ENCODE data around the gene TRIM23.
A peak's percentile ranks its signal among the peaks of the same experiment; 100 is the strongest.

TRIM23 gene

DNA sequence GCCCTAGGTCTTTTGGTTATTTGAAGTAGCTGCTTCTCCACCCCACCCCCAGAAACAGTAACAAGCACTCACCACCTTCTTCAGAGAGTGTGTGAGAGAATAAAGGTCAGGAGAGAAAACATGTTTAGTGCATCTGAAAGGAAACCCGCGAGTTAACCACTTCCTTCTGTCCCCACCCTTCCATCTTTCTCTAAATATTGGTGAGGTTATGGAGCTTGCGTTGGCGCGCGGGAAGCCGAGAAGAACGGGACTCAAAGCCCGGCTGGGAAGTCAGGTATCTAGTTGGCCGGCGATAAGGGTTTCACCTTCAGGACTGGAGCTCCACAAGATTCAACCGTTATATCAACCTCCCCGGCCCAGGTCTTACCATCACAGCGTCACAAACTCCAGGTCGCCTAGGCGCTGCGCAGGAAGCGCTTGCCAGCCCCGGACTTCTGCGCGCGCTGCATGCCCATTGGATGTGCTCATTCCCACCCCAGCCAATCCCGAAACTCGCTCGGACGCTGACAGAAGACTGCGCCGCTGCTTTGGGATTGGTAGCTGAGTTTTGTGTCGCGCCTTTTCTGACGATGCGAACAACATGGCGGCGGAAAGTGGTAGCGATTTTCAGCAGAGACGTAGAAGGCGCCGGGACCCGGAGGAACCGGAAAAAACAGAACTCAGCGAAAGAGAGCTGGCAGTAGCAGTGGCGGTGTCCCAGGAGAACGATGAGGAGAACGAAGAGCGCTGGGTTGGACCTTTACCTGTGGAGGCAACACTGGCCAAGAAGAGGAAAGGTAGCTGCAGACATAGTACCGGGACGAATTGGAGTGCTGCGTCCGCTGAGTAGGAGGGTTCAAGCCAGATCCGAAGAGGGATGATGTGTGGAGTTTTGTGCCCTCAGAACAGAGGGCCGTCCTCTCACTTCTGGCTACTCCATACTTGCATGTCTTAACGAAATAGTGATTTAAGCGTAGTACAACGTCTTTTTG, 61.1 kb downstream of the TRIM23 start, which contains the start of the genes CENPK and PPWD1:
TSS of gene CENPK (minus strand) at position 438 of the 971 bp plus-strand sequence. CDS start 8,261 bp downstream, outside the sequence.
TSS of gene PPWD1 (plus strand) at position 566 of the 971 bp plus-strand sequence. CDS start at position 581, 15 bp downstream.
- peak; percentile 99 for DNase-seq

DNA sequence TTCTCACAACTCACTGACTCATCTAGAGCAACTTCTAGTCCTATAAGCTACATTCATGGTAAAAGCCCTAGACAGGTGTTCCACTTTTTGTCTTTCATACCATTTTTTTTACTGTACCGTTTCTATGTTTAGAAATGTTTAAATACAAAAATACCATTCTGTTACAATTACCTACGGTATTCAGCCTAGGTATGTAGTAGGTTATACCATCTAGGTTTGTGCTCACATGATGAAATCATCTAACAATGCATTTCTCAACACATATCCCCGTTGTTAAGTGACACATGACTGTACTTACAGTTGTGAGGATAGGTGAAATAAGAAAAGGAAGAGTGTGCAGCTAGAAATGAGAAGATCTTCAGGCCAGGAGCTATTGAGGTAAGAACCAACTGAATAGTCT, 67.4 kb downstream of the TRIM23 start:
- no peak for DNase-seq

DNA sequence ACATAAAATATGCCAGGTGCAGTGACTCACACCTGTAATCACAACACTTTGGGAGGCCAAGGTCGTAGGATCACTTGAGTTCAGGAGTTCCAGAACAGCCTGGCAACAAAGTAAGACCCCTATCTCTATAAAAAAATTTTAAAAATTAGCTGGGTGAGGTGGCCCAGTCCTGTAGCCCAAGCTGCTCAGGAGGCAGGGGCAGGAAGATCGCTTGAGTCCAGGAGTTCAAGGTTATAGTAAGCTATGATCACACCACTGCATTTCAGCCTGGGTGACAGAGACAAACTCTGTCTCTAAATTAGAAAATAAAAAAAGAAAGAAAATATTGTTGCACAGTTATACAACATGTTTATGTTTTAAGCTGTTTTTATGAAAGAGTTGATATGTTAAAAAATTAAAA, 68.0 kb downstream of the TRIM23 start:
- no peak for DNase-seq

DNA sequence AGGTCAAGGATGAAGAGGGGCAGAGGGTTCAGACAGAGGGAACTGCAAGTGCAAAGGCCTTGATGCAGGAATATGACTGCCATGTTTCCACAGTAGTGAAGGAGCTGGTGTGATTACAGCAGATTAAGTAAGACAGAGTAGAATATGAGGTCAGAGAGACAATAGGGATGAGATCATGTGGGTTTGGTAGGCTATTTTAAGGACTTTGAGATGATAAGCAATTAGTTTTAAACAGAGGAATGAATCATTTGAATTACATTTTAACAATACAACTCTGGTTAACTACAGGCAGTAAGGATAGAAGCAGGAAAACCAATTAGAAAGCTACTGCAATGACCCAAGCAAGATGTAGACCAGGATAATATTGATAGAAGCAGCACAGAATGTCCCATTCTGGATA, 68.8 kb downstream of the TRIM23 start:
- no peak for DNase-seq

DNA sequence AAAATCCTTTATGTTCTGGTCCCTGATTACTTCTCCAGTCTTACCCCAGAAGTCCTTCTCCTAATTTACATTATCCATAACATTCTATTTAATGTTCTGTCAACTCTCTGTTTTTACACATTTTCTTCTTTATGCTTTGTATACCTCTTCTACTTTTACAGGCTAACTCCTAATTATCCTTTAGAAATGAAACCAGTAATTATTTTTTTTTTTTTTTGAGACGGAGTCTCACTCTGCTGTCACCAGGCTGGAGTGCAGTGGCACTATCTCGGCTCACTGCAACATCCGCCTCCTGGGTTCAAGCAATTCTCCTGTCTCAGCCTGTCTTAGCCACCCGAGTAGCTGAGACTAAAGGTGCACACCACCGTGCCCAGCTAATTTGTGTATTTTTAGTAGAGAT, 70.2 kb downstream of the TRIM23 start:
- no peak for DNase-seq

DNA sequence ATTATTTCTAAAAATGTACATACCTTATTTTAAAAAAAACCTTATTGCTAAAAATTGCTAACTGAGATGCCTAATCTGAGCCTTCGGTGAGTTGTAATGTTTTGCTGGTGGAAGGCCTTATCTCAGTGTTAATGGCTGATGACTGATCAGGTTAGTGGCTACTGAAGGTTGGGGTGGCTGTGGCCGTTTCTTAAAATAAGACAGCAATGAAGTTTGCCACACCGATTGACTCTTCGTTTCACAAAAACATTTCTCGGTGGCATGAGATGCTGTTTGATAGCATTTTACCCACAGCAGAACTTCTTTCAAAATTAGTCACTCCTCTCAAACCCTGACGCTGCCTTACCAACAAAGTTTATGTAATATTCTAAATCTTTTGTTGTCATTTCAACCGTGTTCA, 75.9 kb downstream of the TRIM23 start:
- no peak for DNase-seq

DNA sequence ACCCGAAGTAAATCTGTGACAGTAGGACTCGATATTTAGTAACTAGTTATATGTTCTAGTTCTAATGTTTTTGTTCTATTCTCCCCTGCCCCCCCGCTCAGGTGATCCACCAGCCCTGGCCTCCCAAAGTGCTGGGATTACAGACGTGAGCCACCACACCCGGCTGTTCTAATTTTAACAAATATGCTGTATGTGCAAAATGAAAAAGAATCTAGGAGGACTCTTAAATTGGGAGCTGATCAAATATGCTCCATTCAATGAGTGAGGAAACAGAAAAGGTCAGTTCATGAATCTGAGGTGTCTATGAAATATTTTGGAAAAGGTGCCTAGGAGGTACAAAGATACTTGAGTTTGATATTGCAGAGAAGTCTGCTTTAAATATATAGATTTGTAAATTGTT, 78.0 kb downstream of the TRIM23 start:
- no peak for DNase-seq

DNA sequence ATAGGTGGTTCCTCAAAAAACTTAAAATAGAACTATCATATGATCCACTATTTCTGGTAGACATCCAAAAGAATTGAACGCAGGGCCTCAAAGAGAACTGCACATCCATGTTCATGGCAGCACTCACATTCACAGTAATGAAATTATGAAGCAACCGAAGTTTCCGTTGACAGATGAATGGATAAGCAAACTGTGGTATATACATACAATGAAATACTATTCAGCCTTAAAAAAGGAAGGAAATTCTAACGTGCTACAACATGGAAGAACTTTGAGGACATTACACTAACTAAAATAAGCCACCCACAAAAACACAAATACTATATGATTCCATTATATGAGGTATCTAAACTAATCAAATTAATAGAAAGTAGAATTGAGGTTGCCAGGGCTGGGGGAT, 79.7 kb downstream of the TRIM23 start:
- no peak for DNase-seq

DNA sequence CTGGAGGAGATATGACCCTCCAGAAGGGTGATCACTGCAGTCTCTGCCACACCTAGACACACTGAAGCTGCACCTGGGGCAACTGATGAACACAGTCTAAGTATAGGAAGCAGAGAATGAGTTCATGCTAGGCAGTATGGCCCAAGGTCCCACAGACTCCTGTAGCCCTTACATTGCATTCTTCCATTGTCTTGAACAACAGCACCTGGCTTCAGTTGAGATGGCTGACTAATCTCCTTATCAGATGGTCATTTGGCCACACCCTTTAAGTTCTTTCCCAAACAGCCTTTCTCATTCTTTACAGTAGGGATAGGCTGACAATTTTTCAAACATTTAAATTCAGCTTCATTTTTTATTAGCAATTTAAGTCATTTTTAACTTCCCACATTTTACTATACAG, 84.3 kb downstream of the TRIM23 start:
- DNase-seq = no peak
